HG02623 (cell line): ENCODE results near the gene RNF25.
"Not testable (repeated sequence)": the region's sequence is repeated elsewhere in the genome, so short reads cannot be mapped to it uniquely, and the experiment has no call there.

ENCODE experiments used
- ATAC-seq: cut with Tn5 transposase; IDR thresholded peaks from one replicate; pipeline ENCODE4 v1.9.1; 2021; ENCODE audit warnings: moderate library complexity; ENCODE audit not compliant: unreplicated experiment

RNF25 gene

DNA sequence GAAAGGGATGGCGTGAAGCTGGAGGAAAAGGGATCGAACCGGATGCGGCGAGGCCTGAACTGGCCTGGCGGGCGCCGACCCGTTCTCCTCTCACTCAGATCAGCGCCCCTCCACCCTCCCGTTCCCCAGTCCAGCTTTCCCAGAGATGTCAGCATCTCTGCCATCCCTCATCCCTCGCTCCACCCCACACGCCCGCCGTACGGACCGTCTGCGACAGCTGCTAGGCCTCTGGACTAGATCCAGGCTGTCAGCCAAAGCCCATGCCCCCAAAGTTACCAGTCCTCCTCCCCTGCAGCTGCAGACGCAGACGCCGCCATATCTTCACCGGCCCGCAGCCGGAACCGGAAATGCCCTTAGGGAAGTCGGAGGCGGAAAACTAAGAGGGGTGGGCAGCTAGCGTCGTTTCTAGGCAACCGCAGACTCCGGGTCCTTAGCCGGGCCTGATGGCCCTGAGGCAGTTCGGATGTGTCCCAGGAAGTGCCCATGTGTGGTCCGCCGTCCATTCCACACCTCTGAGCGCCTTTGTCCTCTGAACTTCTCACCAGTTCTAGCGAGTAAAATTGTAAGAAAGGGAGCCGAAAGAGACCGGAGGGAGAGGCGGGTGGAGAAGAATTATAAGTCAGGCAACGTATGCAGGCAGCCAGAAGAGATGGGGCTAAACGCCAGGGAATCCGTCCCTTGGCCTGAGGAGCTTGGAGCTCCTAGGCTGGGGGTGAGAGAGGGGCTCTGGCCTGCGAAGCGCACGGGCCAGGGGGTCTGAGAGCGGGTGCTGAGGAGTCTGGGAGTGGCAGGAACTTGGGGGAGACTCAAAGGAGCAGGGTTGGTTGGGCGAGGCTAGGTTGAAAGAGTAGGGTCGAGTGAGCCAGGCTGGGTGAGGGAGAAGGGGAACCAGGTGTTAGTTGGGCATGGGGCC lies at the start of gene RNF25, which contains the start of gene STK36:
Gene RNF25 (minus strand): TSS at position 349 of the 913 bp plus-strand sequence. CDS start 32 bp downstream, at position 317.
Gene STK36 (plus strand): TSS at position 433 of the 913 bp plus-strand sequence. CDS start 744 bp downstream, outside the sequence.
- peak; percentile 98 for ATAC-seq

DNA sequence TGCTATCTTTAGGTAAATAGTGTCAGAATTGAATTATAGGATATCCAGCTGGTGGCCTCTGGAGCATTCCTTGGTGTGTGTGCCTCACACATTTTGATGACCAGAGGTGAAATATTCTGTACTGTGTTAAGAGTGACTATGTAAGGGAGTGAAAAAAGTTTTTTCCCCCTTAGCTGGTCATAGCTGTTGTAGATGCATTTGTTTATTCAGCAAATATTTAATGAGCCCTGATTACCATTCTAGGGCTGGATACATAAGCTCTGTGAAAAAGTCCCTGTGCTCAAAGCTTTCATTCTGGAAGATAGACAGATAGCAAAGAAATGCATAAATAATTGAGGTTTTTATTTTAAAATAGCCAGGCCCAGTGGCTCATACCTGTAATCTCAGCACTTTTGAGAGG lies 49.7 kb upstream of the RNF25 start:
- no peak for ATAC-seq

DNA sequence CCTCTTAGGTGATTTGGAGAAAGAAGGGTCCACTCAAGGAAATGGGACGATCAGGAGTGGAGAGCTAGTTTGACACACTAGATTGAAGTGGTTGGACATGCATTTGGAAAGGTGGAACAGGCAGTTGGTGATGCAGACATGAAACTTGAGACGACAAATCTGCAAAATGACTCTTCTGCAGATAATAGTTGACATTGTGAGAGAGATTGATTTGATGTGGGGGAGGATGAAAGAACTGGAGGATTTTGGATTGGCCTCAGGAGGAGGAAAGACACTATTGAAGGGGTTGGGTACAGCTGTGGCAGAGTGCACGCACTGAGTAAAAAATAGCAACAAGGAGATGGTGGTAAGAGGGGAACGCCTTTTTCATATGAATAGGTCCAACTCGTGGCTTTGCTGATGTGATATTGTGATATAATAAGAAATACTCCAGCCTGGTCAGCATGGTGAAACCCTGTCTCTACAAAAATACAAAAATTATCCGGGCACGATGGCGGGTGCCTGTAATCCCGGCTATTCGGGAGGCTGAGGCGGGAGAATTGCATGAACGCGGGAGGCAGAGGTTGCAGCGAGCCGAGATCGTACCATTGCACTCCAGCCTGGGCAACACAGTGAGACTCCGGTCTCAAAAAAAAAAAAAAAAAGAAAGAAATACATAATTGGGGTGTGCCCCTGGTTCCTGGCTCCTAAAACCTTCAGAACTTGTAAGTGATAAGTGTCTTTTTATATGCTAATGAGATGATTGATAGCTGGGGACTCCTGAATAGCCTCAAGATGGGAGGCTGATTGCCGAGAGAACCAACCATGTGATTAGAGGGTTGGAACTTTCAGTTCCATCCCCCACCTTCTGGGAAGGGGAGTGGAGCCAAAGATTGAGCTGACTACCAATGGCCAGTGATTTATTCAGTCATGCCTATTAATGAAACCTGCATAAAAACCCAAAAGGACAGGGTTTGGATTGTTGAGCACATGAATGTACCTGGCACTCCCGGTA lies 48.5 kb upstream of the RNF25 start:
- ATAC-seq: no peak

- ATAC-seq: no peak
Observed at GRCh38 chr2:218719457-218719856, 47.7 kb upstream of the RNF25 start.

DNA sequence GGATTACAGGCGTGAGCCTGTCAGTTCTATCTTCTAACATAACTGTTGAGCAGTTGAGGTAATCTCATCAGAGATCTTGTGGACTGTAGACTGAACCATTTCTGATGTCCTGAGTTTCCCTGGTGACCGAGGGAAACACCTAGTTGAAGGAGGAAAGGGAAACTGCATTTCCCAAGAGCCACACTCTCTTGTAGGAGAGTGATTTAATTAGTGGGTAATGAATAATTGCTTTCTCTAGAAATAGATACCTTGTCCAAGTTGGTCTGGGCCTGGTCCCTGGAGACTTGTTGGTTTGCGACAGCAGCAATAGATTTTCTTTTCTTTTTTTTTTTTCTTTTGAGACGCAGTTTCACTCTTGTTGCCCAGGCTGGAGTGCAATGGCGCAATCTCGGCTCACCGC lies 46.3 kb upstream of the RNF25 start:
- ATAC-seq: no peak

GRCh38 chr2:218717262-218717661 lies 45.5 kb upstream of the RNF25 start:
- no peak for ATAC-seq

- ATAC-seq: no peak
Observed at GRCh38 chr2:218716070-218716469, 44.3 kb upstream of the RNF25 start.

DNA sequence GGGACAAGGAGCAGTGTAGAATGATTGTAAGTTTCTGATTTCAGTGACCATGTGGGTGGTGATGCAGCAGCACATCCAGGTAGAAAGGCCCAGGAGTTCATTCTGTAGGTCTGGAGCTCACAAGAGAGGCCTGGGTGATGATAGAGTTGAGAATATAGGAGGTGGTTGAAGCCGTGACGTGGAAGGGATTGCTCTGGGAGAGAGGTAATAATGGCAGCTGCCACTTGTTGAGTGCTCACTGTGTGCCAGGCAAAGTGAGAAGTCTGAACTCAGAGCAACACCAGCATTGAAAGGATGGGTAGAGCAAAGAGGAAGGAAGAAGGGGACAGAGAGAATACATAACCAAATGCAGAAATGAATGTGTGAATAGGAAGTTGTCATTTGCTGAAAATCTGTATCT lies 42.1 kb upstream of the RNF25 start:
- no peak for ATAC-seq

DNA sequence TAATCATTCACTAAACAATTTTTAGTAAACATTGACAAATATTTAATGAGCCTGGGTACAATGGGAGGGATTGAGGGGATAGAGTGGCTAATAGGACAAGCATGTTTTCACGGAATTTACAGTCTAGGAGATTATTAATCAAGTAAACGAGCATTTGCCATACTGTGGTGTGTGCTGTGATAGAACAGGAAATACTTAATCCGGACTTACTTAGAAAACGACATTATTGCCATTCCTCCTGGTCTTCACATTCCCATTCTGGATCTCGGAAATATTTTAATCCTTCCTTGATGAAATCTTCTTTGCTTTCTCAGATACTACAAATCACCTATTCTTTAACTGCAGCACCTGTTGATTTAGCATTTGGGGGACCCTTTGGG lies 39.7 kb upstream of the RNF25 start:
- ATAC-seq: no peak

GRCh38 chr2:218710687-218711549 lies 39.1 kb upstream of the RNF25 start, which contains the start of gene TTLL4:
Gene TTLL4, plus strand, starts transcription at chr2:218710835. Its CDS starts 26,842 bp downstream, at chr2:218737677.
- ATAC-seq: peak; percentile 92

DNA sequence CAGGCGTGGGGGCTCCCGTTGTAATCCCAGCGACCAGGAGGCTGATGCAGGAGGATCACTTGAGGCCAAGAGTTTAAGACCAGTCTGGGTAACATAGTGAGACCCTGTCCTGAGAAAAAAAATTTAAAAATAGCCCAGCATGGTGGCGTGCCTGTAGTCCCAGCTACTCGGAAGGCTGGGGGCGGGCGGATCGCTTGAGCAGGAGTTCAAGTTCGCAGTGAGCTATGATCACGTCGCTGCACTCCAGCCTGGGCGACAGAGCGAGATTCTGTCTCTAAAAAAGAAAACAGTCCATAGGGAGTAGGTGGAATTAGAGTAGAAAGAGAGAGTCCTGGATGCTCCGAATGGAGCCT lies 38.5 kb upstream of the RNF25 start:
- ATAC-seq: no peak

- no peak for ATAC-seq
Observed at GRCh38 chr2:218709908-218710307, 38.1 kb upstream of the RNF25 start.

- no peak for ATAC-seq
Observed at GRCh38 chr2:218708086-218708485, 36.3 kb upstream of the RNF25 start.

DNA sequence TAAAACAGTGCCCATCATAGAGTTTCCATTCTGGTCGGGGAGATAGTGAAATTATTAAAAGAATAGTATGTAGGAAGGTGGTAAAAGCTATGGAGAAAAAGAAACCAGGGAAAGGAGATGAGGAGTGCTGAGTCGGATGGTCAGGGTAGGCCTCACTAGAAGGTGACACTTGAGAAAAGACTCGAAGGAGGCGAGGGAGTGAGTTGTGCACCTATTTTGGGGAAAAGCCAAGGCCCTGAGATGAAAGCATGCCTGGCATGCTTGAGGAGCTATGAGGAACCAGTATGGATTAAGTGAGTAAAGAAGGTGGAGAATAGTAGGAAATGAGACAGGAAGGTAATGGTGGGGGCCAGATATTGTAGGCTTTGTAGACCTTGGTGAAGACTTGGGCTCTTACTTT lies 31.5 kb upstream of the RNF25 start:
- no peak for ATAC-seq

GRCh38 chr2:218701806-218702205 lies 30.0 kb upstream of the RNF25 start:
- no peak for ATAC-seq

DNA sequence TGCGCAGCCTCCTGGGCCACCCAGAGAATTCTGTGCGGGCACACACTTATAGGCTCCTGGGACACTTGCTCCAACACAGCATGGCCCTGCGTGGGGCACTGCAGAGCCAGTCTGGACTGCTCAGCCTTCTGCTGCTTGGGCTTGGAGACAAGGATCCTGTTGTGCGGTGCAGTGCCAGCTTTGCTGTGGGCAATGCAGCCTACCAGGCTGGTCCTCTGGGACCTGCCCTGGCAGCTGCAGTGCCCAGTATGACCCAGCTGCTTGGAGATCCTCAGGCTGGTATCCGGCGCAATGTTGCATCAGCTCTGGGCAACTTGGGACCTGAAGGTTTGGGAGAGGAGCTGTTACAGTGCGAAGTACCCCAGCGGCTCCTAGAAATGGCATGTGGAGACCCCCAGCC lies 27.1 kb upstream of the RNF25 start:
- ATAC-seq: no peak

DNA sequence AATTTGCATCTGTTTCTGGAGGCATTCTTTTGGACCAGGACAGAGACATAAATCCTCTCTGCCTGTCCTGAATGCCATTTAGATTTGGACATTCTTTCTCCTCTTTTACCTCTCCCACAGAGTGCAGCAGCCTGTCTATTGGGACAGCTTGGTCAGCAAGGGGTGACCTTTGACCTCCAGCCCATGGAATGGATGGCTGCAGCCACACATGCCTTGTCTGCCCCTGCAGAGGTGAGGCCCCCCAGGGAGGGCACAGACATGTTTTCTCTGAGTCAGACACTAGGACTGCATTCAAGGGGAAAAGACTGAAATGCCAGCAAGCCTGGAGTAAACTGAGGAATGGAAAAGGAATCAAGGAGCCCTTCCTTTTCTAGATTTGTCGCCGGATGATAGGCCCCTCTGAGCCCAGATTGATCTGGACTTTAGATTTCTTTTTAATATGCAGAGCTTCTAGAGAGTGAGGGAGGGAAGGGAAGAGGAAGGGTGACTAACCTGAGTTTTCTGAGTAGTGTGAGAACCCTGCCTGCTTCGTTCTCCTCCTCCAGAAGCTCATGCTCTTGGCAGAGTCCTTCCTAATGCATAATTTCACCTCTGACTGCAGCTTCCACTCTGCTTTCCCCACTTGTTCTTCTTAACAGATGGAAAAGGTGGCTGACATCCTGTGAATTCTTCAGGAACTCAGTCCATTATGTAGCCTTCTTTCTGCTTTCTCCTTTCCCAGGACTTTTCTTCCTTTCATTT lies 22.8 kb upstream of the RNF25 start:
- ATAC-seq: no peak

DNA sequence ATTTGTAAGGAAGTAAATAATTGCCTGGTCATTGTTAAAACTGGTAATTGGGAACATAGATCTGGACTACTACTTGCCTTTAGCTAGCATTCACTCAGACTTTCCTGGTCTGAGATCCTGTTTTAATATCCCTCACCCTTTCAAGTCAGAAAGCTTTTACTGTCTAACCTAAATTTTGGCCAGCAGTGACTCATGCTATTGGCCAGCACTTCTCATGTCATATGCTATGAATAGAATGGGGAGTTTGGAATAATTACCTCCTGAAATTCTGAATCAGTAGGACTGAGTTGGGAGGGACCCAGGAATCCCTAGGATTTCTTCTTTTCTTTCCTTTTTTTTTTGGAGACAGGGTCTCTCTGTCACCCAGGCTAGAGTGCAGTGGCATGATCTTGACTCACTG lies 19.4 kb upstream of the RNF25 start:
- no peak for ATAC-seq

DNA sequence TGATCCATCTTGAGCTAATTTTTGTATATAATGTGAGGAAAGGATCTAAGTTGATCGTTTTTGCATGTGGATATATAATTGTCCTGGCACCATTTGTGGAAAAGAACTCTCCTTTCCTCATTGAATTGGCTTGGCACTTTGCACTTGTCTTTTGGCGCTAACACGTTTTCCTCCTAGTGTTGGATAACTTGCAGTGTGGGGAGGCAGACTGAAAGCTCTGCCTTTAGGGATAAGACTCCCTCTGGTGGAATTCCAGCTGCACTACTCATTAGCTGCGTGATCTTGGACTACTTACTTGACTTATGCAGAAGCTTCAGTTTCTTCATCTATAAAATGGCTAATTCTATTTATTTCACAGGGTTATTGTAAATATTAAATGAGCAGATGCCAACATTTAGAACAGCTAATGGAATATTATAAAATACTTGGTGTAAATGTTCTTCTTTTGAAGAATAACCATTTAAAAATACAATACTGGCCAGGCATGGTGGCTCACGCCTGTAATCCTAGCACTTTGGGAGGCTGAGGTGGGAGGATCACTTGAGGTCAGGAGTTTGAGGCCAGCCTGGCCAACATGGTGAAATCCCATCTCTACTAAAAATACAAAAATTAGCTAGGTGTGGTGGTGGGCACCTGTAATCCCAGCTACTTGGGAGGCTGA lies 15.7 kb upstream of the RNF25 start:
- not testable (repeated sequence) for ATAC-seq
